ENCODE results near the gene DNAH17.

DNA sequence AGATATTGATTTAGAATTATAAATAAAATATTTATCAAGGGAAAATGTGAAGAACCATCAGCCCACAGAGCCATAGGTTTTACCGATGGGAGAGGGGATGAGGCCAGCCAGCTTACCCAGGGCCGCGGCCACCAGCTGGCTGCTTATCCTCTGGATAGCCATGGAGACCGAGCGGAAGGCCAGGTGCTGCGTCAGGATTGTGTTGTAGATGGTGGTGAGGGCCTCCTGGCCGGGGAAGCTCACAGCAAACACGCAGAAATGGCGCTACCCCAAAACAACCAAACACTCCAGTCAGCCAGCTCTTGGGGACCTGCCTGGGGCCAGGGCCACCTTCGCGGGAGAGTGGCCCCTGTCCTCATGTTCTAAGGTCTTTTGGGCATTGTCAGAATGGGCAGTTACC lies 97.8 kb downstream of the DNAH17 start:
- no peak for TF ChIP-seq CHD4 (IDR thresholded peaks at IDR 0.05; ENCODE audit: borderline replicate concordance, low read length)
- no peak for TF ChIP-seq EZH2 (conservative IDR thresholded peaks at IDR 0.05; ENCODE audit: low read depth, low read length)
- TF ChIP-seq, protein P1, sequence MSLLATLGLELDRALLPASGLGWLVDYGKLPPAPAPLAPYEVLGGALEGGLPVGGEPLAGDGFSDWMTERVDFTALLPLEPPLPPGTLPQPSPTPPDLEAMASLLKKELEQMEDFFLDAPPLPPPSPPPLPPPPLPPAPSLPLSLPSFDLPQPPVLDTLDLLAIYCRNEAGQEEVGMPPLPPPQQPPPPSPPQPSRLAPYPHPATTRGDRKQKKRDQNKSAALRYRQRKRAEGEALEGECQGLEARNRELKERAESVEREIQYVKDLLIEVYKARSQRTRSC (CRISPR knock-in tag; IDR thresholded peaks at IDR 0.05; ENCODE audit: low read depth), result no peak
- no peak for TF ChIP-seq KDM5A (IDR thresholded peaks at IDR 0.05; ENCODE audit: borderline replicate concordance, low read length)
- no peak for TF ChIP-seq MYC (CRISPR knock-in tag; IDR thresholded peaks at IDR 0.05; ENCODE audit: borderline replicate concordance)
- no peak for TF ChIP-seq LCORL (IDR thresholded peaks at IDR 0.05)
- TF ChIP-seq LCORL (CRISPR knock-in tag; IDR thresholded peaks at IDR 0.05), result no peak
- TF ChIP-seq ZNF350 (CRISPR knock-in tag; IDR thresholded peaks at IDR 0.05; ENCODE audit: borderline replicate concordance, low read depth), result no peak
- TF ChIP-seq ADNP (CRISPR knock-in tag; IDR thresholded peaks at IDR 0.05), result no peak
- TF ChIP-seq ZNF367 (CRISPR knock-in tag; IDR thresholded peaks at IDR 0.05; ENCODE audit: borderline replicate concordance), result no peak
- TF ChIP-seq ATF1 (CRISPR knock-in tag; IDR thresholded peaks at IDR 0.05), result no peak

Measured in HepG2 (cell line).